ENCODE data around the gene HTR5A.

The HTR5A gene

DNA sequence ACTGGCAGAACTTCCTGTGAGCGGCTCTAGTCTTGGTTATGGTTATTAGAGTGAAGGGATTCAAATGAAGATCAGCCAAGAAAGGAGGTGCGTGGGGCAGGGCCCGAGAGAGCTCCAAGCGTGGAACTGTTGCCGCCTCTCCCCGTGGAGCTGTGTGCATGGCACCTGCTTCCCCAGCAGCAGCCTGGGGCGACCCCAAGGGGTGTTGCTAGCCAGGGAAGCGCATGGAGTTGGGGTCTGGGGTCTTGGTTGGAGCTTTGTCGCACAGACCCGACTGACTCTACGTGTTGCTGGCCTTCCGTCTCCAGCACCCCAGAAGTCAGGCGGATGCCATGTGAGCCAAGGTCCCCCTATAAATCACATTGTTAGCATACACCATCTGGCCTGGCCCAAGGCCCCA, 61.0 kb downstream of the HTR5A start:
- TF ChIP-seq, protein P1, sequence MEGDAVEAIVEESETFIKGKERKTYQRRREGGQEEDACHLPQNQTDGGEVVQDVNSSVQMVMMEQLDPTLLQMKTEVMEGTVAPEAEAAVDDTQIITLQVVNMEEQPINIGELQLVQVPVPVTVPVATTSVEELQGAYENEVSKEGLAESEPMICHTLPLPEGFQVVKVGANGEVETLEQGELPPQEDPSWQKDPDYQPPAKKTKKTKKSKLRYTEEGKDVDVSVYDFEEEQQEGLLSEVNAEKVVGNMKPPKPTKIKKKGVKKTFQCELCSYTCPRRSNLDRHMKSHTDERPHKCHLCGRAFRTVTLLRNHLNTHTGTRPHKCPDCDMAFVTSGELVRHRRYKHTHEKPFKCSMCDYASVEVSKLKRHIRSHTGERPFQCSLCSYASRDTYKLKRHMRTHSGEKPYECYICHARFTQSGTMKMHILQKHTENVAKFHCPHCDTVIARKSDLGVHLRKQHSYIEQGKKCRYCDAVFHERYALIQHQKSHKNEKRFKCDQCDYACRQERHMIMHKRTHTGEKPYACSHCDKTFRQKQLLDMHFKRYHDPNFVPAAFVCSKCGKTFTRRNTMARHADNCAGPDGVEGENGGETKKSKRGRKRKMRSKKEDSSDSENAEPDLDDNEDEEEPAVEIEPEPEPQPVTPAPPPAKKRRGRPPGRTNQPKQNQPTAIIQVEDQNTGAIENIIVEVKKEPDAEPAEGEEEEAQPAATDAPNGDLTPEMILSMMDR (conservative IDR thresholded peaks at IDR 0.05; ENCODE audit: low read length) = no peak
- no peak for DNase-seq (ENCODE audit: low read depth)

DNA sequence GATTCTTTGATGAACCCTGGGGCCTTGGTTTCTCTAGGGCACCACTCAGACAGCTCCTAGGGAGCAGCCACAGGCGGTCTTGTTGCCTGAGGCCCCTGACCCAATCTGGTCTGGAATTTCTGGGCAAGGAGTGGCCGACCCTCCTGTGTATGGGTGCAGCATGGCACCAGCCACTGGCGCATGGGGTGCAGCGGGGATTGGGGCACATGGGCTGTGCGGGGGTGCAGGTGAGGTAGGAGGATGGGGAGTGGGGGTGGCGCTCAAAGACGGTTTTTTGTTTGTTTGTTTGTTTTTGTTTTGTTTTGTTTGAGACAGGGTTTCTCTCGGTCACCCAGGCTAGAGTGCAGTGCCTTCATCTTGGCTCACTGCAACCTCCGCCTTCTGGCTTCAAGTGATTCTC, 62.3 kb downstream of the HTR5A start:
- TF ChIP-seq, protein P1 (conservative IDR thresholded peaks at IDR 0.05; ENCODE audit: low read length) = no peak
- H3K4me3 ChIP-seq (ENCODE audit: low read length) = no peak overlapping the region
- DNase-seq (ENCODE audit: low read depth) = no peak

More for the DNA sequence above, 61.0 kb downstream of the HTR5A start:
- H3K4me3 ChIP-seq (ENCODE audit: low read length) = no peak overlapping the region

DNA sequence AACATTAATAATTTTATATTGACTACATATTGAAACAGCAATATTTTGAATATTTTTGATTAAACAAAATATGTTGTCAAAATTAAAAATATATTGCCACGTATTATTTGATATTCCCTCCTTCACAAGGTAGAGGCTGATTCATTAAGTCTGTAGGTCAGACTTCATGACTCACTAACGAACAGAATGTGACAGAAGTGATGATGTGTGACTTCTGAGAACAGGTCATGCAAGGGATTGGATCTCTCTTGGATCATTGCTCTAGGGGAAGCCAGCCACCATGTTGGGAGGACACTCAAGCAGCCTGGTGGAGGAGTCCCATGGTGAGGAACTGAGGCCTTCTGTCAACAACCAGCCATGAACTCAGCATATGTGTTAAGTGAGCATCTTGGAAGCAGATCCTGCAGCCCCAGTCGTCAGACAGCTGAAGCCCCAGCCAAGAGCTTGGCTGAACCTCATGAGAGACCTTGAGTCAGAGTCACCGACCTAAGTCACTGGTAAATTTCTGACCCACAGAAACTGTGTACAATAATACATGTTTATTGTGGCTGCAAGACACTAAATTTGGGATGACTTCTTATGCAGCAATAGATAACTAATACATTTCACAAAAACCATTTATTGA, 66.6 kb downstream of the HTR5A start:
- DNase-seq (ENCODE audit: low read depth) = no peak
- TF ChIP-seq, protein P1 (conservative IDR thresholded peaks at IDR 0.05; ENCODE audit: low read length) = no peak
- no peak overlapping the region for H3K4me3 ChIP-seq (ENCODE audit: low read length)
